Tibial nerve (tissue), 4 donors: ENCODE data around the gene SLC16A7. TPM values are rescaled to one million over a fixed set of nuclear protein-coding genes. Genes with fewer than 3 reads are reported as not detected.

Experiments used
- DNase-seq, 2 donors: peaks; one replicate each; pipeline ENCODE4 v3.0.0-alpha.2; 2019; ENCODE audit warnings: low spot score in 2 of 2
- H3K27ac ChIP-seq, 4 donors: fragments of 200-600 bp; sonication (generic) in 3 of 4; one replicate each; pipeline ENCODE4 v1.5.1; 2017 to 2019; ENCODE audit warnings: mild to moderate bottlenecking in 1 of 4
- H3K27me3 ChIP-seq, 2 donors: fragments of 200-600 bp; sonication (generic) in 1 of 2; one replicate each; pipeline versions ENCODE4 v1.5.1 to v1.6.0; 2017 to 2019
- H3K36me3 ChIP-seq, 3 donors: fragments of 200-600 bp; sonication (generic); one replicate each; pipeline ENCODE4 v1.5.1; 2018 to 2019
- H3K4me1 ChIP-seq, 4 donors: fragments of 200-600 bp; sonication (generic) in 3 of 4; one replicate each; pipeline ENCODE4 v1.5.1; 2017 to 2019
- H3K4me3 ChIP-seq, 4 donors: fragments of 200-600 bp; sonication (generic) in 3 of 4; one replicate each; pipeline ENCODE4 v1.5.1; 2017 to 2019; ENCODE audit warnings: mild to moderate bottlenecking in 1 of 4, moderate library complexity in 1 of 4
- H3K9me3 ChIP-seq, 4 donors: fragments of 200-600 bp; sonication (generic) in 3 of 4; one replicate each; pipeline ENCODE4 v1.5.1; 2017 to 2019
- CTCF ChIP-seq, 5 experiments: fragments of 200-600 bp in 3 of 5; fragments of 450-650 bp in 2 of 5; sonication (generic) in 3 of 5; IDR thresholded peaks; one replicate each; pipeline ENCODE4 v1.5.1; 2016 to 2019; ENCODE audit warnings: antibody characterized with exemption in 5 of 5, mild to moderate bottlenecking in 3 of 5, moderate library complexity in 2 of 5
- EP300 ChIP-seq, 2 donors: sonication (generic); formaldehyde crosslinking; IDR thresholded peaks; one replicate each; pipeline ENCODE4 v1.6.1; 2017; ENCODE audit warnings: antibody characterized with exemption in 2 of 2, mild to moderate bottlenecking in 1 of 2
- POLR2A ChIP-seq, 2 donors: fragments of 450-650 bp; IDR thresholded peaks; one replicate each; pipeline ENCODE4 v1.6.1; 2017; ENCODE audit warnings: antibody characterized with exemption in 2 of 2, mild to moderate bottlenecking in 2 of 2, moderate library complexity in 2 of 2
- WGBS, 2 donors: methylation state at CpG; one replicate each; pipeline ENCODE4 v1.1.5; 2018; 5-methylcytosine and 5-hydroxymethylcytosine counted together
- small RNA-seq: library from RNA; depleted of rRNA; stranded (forward); fragments of <200 nt; gene quantifications from one replicate; pipeline ENCODE3, GENCODE V24; 2016
- total RNA-seq, 4 donors: library from RNA; depleted of rRNA; stranded (reverse); fragments of >200 nt; gene quantifications; one replicate each; pipeline ENCODE4 v1.1.0, GENCODE V29; 2016

The SLC16A7 gene
- total RNA-seq, 4 donors from 2014 or later: 16.0 to 47.9 (median 29.3) TPM

- H3K9me3 ChIP-seq: no peaks in the 10 kb centered on the region
- 61 to 75% methylated on average over 3 of the region's 3 CpGs for WGBS, 2 donors
- TF ChIP-seq EP300 (IDR thresholded peaks at IDR 0.05) (no peak), CTCF (IDR thresholded peaks at IDR 0.05) (no peak), POLR2A (IDR thresholded peaks at IDR 0.05) (no peak)
- no peak overlapping the region for H3K4me3 ChIP-seq
- no peak for DNase-seq
- H3K27ac ChIP-seq: no peak overlapping the region
- H3K4me1 ChIP-seq: no peaks in the 10 kb centered on the region
- H3K36me3 ChIP-seq: no peaks in the 10 kb centered on the region
- H3K27me3 ChIP-seq: no peaks in the 10 kb centered on the region
Measured at GRCh38 chr12:59833408-59833807, 237.6 kb downstream of the SLC16A7 start.

- TF ChIP-seq EP300 (IDR thresholded peaks at IDR 0.05) (no peak), POLR2A (IDR thresholded peaks at IDR 0.05) (no peak), CTCF (IDR thresholded peaks at IDR 0.05) (peak; percentile 11 to 37 (median 35))
Measured at GRCh38 chr12:59834659-59835474, 239.0 kb downstream of the SLC16A7 start.

More at GRCh38 chr12:59834659-59835474, 239.0 kb downstream of the SLC16A7 start:
- no peak overlapping the region for H3K4me3 ChIP-seq
- no peaks in the 10 kb centered on the region for H3K36me3 ChIP-seq
- no peaks in the 10 kb centered on the region for H3K4me1 ChIP-seq
- H3K27me3 ChIP-seq: no peaks in the 10 kb centered on the region
- no peak overlapping the region for H3K27ac ChIP-seq
- WGBS, 2 donors: 50 to 71% methylated on average over 2 of the region's 2 CpGs
- DNase-seq: peak in 1 of 2 donors; percentile 29
- no peaks in the 10 kb centered on the region for H3K9me3 ChIP-seq

Small RNA genes lying within 50 kb of the gene (small RNA-seq; reads per million reads assigned to genes)
- gene AC079905.2 (not detected), gene RNU4-20P (not detected)
